IMR-90 (cell line): ENCODE measurements around the gene ZNF410. TPM values are rescaled to one million over a fixed set of nuclear protein-coding genes. Genes with fewer than 3 reads are reported as not detected.
"Not testable (repeated sequence)": the region's sequence is repeated elsewhere in the genome, so short reads cannot be mapped to it uniquely, and the experiment has no call there.

Source experiments
- ATAC-seq: fragments of 200-7000 bp; cut with Tn5 transposase; 2 replicates; pipeline ENCODE4 v1.9.1; 2020; ENCODE audit warnings: low read depth, mild to moderate bottlenecking, moderate library complexity
- BruUV-seq: library from RNA; stranded (reverse); fragments of 400-500 nt; replicated peaks from 2 replicates; lab custom pipeline; 2021; lab: Mats Ljungman, UMichigan
- CTCF ChIA-PET: fragments of 300-600 bp; formaldehyde crosslinking; extraction: SDS; loops from one replicate; lab custom pipeline; 2021; ENCODE audit warnings: antibody characterized with exemption; lab: Yijun Ruan, JAX
- POLR2A ChIA-PET: fragments of 300-600 bp; sonication (Branson Sonifier 250); formaldehyde crosslinking; loops from one replicate; lab custom pipeline; 2022; ENCODE audit warnings: antibody characterized with exemption; ENCODE audit not compliant: unreplicated experiment; lab: Charles Lee
- DNase-seq: peaks from one replicate; pipeline ENCODE4 v3.0.0; 2013
- H2AFZ ChIP-seq: replicated peaks from 2 replicates; pipeline ENCODE3; 2013; ENCODE audit warnings: low read length, mild to moderate bottlenecking; ENCODE audit not compliant: poor library complexity
- H2AK5ac ChIP-seq: 2 replicates; pipeline ENCODE4 v1.6.1; 2013; ENCODE audit warnings: low read depth, low read length, inconsistent platforms
- H2AK9ac ChIP-seq: replicated peaks from 2 replicates; pipeline ENCODE3; 2013; ENCODE audit warnings: mild to moderate bottlenecking, low read depth, low read length, moderate library complexity; ENCODE audit not compliant: poor library complexity
- H2BK120ac ChIP-seq: 2 replicates; pipeline ENCODE4 v1.6.1; 2013; ENCODE audit warnings: low read depth, low read length, inconsistent platforms
- H2BK15ac ChIP-seq: 3 replicates; pipeline ENCODE4 v1.6.1; 2013; ENCODE audit warnings: low read depth, low read length, inconsistent platforms
- H2BK20ac ChIP-seq: 2 replicates; pipeline ENCODE4 v1.6.1; 2013; ENCODE audit warnings: low read depth, mild to moderate bottlenecking, inconsistent platforms, low read length, moderate library complexity
- H2BK5ac ChIP-seq: 2 replicates; pipeline ENCODE4 v1.6.1; 2013; ENCODE audit warnings: mild to moderate bottlenecking, low read depth, low read length, inconsistent platforms; ENCODE audit not compliant: poor library complexity, severe bottlenecking
- H3K14ac ChIP-seq: replicated peaks from 2 replicates; pipeline ENCODE4 v1.6.1; 2013; ENCODE audit warnings: low read depth, low read length, inconsistent platforms
- H3K18ac ChIP-seq: 2 replicates; pipeline ENCODE4 v1.6.1; 2013; ENCODE audit warnings: low read depth, low read length, control low read depth
- H3K23ac ChIP-seq: 2 replicates; pipeline ENCODE4 v1.6.1; 2013; ENCODE audit warnings: low read depth, low read length, inconsistent platforms
- H3K27ac ChIP-seq: 2 replicates; pipeline ENCODE4 v1.5.1; 2013; ENCODE audit warnings: mild to moderate bottlenecking, control low read depth, low read length; ENCODE audit not compliant: insufficient read depth
- H3K27me3 ChIP-seq: 2 replicates; pipeline ENCODE4 v1.6.1; 2013; ENCODE audit warnings: low read length; ENCODE audit not compliant: control insufficient read depth, insufficient read depth
- H3K36me3 ChIP-seq: 2 replicates; pipeline ENCODE4 v1.6.1; 2013; ENCODE audit warnings: low read length, mixed read lengths; ENCODE audit not compliant: control insufficient read depth, insufficient read depth
- H3K4ac ChIP-seq: 2 replicates; pipeline ENCODE4 v1.6.1; 2013; ENCODE audit warnings: low read depth, low read length, inconsistent platforms
- H3K4me1 ChIP-seq: 2 replicates; pipeline ENCODE4 v1.6.1; 2013; ENCODE audit warnings: low read length, mixed read lengths; ENCODE audit not compliant: control insufficient read depth, insufficient read depth
- H3K4me2 ChIP-seq: 2 replicates; pipeline ENCODE4 v1.6.1; 2013; ENCODE audit warnings: low read depth, mild to moderate bottlenecking, control low read depth, low read length, moderate library complexity
- H3K4me3 ChIP-seq: 2 replicates; pipeline ENCODE4 v1.5.1; 2013; ENCODE audit warnings: low read depth, mild to moderate bottlenecking, control low read depth, low read length, moderate library complexity; ENCODE audit not compliant: insufficient read depth
- H3K56ac ChIP-seq: 2 replicates; pipeline ENCODE4 v1.6.1; 2013; ENCODE audit warnings: low read length, inconsistent platforms; ENCODE audit not compliant: insufficient read depth; ENCODE audit errors: extremely low read depth
- H3K79me1 ChIP-seq, 2 experiments: 2 replicates each; pipeline ENCODE4 v1.6.1; 2013; ENCODE audit warnings: low read length in 2 of 2, inconsistent platforms in 1 of 2, low read depth in 1 of 2
- H3K9ac ChIP-seq: 2 replicates; pipeline ENCODE4 v1.6.1; 2013; ENCODE audit warnings: low read depth, low read length, control low read depth
- H3K9me1 ChIP-seq: 2 replicates; pipeline ENCODE4 v1.6.1; 2013; ENCODE audit warnings: low read length, inconsistent platforms; ENCODE audit not compliant: insufficient read depth
- H3K9me3 ChIP-seq: 2 replicates; pipeline ENCODE4 v1.6.1; 2013; ENCODE audit warnings: low read length; ENCODE audit not compliant: control insufficient read depth, insufficient read depth
- H4K20me1 ChIP-seq: 2 replicates; pipeline ENCODE4 v1.6.1; 2013; ENCODE audit warnings: low read length, inconsistent platforms; ENCODE audit not compliant: insufficient read depth
- H4K5ac ChIP-seq: 2 replicates; pipeline ENCODE4 v1.6.1; 2013; ENCODE audit warnings: mild to moderate bottlenecking, low read depth, low read length, control low read depth
- H4K8ac ChIP-seq, 2 experiments: 2 replicates each; pipeline ENCODE4 v1.6.1; 2013; ENCODE audit warnings: low read depth in 2 of 2, low read length in 2 of 2, control low read depth in 1 of 2, inconsistent platforms in 1 of 2
- H4K91ac ChIP-seq: 2 replicates; pipeline ENCODE4 v1.6.1; 2013; ENCODE audit warnings: low read depth, low read length, inconsistent platforms; ENCODE audit not compliant: insufficient read depth
- CEBPB ChIP-seq: IDR thresholded peaks from 2 replicates; pipeline ENCODE4 v1.6.1; 2012; ENCODE audit warnings: low read depth, low read length, improper control_type of control experiment
- WGBS, 2 experiments: methylation state at CpG; one replicate each; pipeline versions ENCODE4 v1.1.5 to v1.1.7; 2013; ENCODE audit warnings: missing lambda C conversion rate in 2 of 2; ENCODE audit not compliant: insufficient read length in 1 of 2; ENCODE audit errors: extremely low coverage in 2 of 2; 5-methylcytosine and 5-hydroxymethylcytosine counted together
- dilution Hi-C: fragments of 300-500 bp; cut with HindIII; formaldehyde crosslinking; loops from one replicate; pipeline ENCODE4 v1.14.3; 2018; ENCODE audit warnings: low sequenced_read_pairs; ENCODE audit not compliant: unreplicated experiment
- in situ Hi-C: fragments of 300-500 bp; cut with MboI; formaldehyde crosslinking; loops from 3 replicates; pipeline ENCODE4 v1.14.3; 2019; ENCODE audit warnings: low sequenced_read_pairs, inconsistent platforms, mixed read lengths
- intact Hi-C: fragments of 100-400 bp; cut with micrococcal nuclease; formaldehyde crosslinking; loops from 2 replicates; pipeline ENCODE4 v1.10.0; 2022
- polyA plus RNA-seq, 3 experiments: library from polyadenylated mRNA; depleted of rRNA; stranded (reverse); fragments of >200 nt; gene quantifications; 2 replicates each; pipeline ENCODE4 v1.2.3, GENCODE V29; 2012; ENCODE audit warnings: low replicate concordance in 1 of 3
- total RNA-seq: library from RNA; depleted of rRNA; stranded (reverse); fragments of >200 nt; gene quantifications from 2 replicates; pipeline ENCODE4 v1.2.3, GENCODE V29; 2012

The ZNF410 gene
- total and polyA plus RNA-seq, 2 of the 4 experiments (the other 2 are of a cell fraction), result 27.9 to 89.1 TPM

GRCh38 chr14:73894180-73894687 is 7.6 kb downstream of the ZNF410 start:
- H3K9ac ChIP-seq, H2AK5ac ChIP-seq, H3K14ac ChIP-seq, H2AFZ ChIP-seq, H3K4me1 ChIP-seq, ATAC-seq, H3K56ac ChIP-seq, H3K18ac ChIP-seq, H2AK9ac ChIP-seq, H3K9me3 ChIP-seq, H2BK5ac ChIP-seq, in situ Hi-C loops, H3K4me3 ChIP-seq, DNase-seq, H3K9me1 ChIP-seq, POLR2A ChIA-PET, H4K5ac ChIP-seq, dilution Hi-C loops, H3K4me2 ChIP-seq, H3K23ac ChIP-seq, H4K91ac ChIP-seq, H2BK120ac ChIP-seq, BruUV-seq, H2BK20ac ChIP-seq, H3K27me3 ChIP-seq, H2BK15ac ChIP-seq, intact Hi-C loops, H3K27ac ChIP-seq, H3K4ac ChIP-seq, H4K8ac ChIP-seq: not testable (repeated sequence)
- H3K79me1 ChIP-seq, result peaks cover 18 to 42% of the 10 kb centered on the region in 2 experiments
- no CpG with 5 or more reads among the region's 6 CpGs for WGBS, 2 experiments
- TF ChIP-seq CEBPB, result 0 out of 2 replicates have a peak, but pooled peaks have one; percentile 1
- peaks cover 26% of the 10 kb centered on the region for H3K36me3 ChIP-seq
- CTCF ChIA-PET, result interaction anchor here (0.5 kb wide), 1 partner anchor 1277 kb away, joined by 3 read pairs; no protein-coding TSS in a partner anchor
- peaks cover 23% of the 10 kb centered on the region for H4K20me1 ChIP-seq
